HG02981 (cell line): ENCODE data around the gene PYGB.
"Not testable (repeated sequence)": the region's sequence is repeated elsewhere in the genome, so short reads cannot be mapped to it uniquely, and the experiment has no call there.

ENCODE experiments used
- ATAC-seq: cut with Tn5 transposase; IDR thresholded peaks from one replicate; pipeline ENCODE4 v1.9.1; 2021; ENCODE audit warnings: mild to moderate bottlenecking, moderate library complexity; ENCODE audit not compliant: unreplicated experiment

Gene PYGB

GRCh38 chr20:25247518-25247955, 348 bp upstream of the PYGB start:
- peak; percentile 19 for ATAC-seq

GRCh38 chr20:25248786-25249172, 894 bp downstream of the PYGB start:
- ATAC-seq = peak; percentile 0

GRCh38 chr20:25249198-25249931, 1.5 kb downstream of the PYGB start:
- no peak for ATAC-seq

GRCh38 chr20:25250508-25250907, 2.6 kb downstream of the PYGB start:
- ATAC-seq = no peak

- ATAC-seq = no peak
These were observed 3.1 kb downstream of the PYGB start for GRCh38 chr20:25251019-25251418.

GRCh38 chr20:25251558-25251957, 3.7 kb downstream of the PYGB start:
- no peak for ATAC-seq

- no peak for ATAC-seq
These were observed 4.4 kb downstream of the PYGB start for GRCh38 chr20:25252230-25252651.

GRCh38 chr20:25252686-25253421, 5.0 kb downstream of the PYGB start:
- ATAC-seq = no peak

GRCh38 chr20:25253606-25254275, 5.9 kb downstream of the PYGB start:
- no peak for ATAC-seq

GRCh38 chr20:25254571-25254970, 6.7 kb downstream of the PYGB start:
- ATAC-seq = no peak

- ATAC-seq = no peak
These were observed 7.2 kb downstream of the PYGB start for GRCh38 chr20:25254986-25255680.

- no peak for ATAC-seq
These were observed 8.5 kb downstream of the PYGB start for GRCh38 chr20:25256226-25256859.

- ATAC-seq = no peak
These were observed 9.2 kb downstream of the PYGB start for GRCh38 chr20:25257130-25257529.

- no peak for ATAC-seq
These were observed 10.0 kb downstream of the PYGB start for GRCh38 chr20:25257756-25258475.

- ATAC-seq = no peak
These were observed 10.6 kb downstream of the PYGB start for GRCh38 chr20:25258476-25258805.

GRCh38 chr20:25258828-25259227, 10.9 kb downstream of the PYGB start:
- ATAC-seq = no peak

GRCh38 chr20:25259358-25259757, 11.5 kb downstream of the PYGB start:
- ATAC-seq = no peak

GRCh38 chr20:25259788-25260254, 11.9 kb downstream of the PYGB start:
- no peak for ATAC-seq

GRCh38 chr20:25260770-25261437, 13.0 kb downstream of the PYGB start:
- ATAC-seq = not testable (repeated sequence)
